Stimulated activated CD8-positive, alpha-beta memory T cell treated with anti-CD3 and anti-CD28 coated beads, Interleukin-7, amount 100 ng/mL, for 4 hours (primary cell): ENCODE data around the gene APOE.

Experiments used
- DNase-seq, 2 donors: peaks; one replicate each; pipeline ENCODE4 v3.0.0-alpha.2; 2020; ENCODE audit warnings: low read depth in 2 of 2

The APOE gene

DNA sequence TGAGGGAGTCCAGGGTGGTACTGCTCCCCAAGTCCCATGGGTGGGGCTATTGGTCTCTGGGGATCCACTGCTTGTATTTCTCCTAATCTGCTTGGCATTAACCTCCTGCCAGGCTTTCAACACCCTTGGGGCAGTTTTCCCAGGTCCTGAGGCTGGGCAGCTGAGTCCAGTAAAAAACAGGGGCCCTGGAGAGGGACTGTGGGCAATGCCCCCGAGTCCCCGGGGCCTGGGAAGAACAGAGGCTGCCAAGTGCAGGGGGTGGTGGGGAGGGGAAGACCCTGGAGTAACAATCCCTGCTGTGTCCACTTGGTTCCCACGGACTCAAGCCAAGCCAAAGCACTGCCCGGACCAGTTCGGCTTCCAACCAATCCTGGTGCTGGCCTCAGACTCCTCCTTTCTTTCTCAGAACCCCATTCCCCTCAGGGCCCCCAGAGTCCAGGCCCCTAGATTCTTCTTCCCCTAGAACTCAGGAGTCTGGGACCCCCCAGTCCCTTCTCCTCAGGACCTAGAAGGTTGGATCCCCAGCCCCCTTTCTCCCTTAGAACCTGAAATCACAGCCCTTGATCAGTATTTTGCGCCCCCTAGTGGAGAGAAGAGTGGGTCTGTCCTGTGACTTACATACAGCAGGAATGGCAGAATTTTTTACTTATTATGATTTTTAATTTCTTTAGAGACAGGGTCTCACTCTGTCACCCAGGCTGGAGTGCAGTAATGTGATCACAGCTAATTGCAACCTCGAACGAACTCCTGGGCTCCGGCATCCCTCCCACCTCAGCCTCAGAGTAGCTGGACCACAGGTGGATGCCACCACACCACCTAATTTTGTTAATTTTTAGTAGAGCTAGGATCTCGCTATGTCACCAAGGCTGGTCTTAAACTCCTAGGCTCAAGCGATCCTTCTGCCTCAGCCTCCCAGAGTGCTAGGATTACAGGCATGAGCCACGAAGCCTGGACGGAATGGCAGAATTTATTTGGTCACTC, 45.9 kb downstream of the APOE start:
- DNase-seq: peak; percentile 22 to 49

DNA sequence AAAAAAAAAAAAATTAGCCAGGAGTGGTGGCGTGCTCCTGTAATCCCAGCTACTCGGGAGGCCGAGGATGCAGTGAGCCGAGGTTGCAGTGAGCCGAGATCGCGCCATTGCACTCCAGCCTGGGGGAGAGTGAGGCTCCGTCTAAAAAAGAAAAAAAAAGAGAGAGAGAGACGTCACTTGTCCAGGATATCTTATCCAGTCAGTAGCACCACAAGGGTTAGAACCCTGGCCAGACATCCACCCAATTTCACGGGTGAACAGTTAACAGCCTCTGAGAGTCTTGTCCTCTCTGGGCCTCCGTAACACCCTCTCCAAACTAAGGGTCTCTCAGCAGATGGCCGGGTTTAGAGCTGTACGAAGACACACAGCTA, 48.7 kb downstream of the APOE start:
- DNase-seq: no peak

GRCh38 chr19:44954649-44955504, 49.3 kb downstream of the APOE start, which contains the start of gene CLPTM1:
Gene CLPTM1, plus strand, starts transcription at chr19:44955380. Its CDS starts 16 bp downstream, at chr19:44955396.
- peak; percentile 93 to 96 for DNase-seq

DNA sequence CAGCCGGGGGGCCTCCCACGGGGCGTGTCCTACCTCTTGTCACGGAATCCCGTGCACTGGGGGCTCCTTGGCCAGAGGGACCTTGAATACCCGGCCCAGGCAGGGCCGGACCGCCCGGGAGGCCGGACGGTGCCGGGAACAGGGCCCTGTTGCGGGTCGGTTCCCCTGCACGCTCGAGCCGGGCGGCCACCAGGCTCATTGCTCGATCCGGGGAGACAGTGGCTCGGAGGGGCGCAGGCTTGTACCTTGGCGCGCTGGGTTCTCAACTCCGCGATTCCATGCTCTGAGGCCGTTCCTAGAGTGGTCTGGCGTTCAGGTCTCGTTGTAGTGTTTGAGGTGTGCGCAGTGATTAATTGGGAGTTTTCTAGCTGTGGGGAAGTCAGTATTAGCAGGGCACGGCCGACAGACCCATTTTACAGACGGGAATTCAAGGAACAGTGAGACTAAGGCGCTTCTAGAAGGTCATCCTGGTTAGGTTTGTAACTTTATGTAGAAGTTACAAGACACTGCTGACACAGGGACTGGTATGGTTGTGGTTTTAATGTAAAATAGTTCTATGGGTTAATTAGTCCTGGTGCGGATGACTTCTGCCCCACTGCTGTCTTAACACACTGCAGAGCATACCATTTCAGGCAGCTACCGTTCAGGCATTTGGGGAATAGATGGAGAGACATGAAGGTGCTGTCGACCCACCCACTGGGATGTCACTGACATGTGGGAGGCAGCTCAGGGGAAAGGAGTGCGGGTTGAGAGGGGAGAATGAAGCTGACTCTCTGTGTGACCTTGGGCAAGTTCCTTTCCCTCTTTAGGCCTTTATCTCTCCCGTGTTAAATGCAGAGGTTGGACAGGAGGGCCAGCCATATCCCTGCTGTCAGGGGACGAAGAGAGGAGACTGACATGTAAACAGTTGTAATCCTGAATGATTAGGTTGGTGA, 50.2 kb downstream of the APOE start:
- DNase-seq: no peak

DNA sequence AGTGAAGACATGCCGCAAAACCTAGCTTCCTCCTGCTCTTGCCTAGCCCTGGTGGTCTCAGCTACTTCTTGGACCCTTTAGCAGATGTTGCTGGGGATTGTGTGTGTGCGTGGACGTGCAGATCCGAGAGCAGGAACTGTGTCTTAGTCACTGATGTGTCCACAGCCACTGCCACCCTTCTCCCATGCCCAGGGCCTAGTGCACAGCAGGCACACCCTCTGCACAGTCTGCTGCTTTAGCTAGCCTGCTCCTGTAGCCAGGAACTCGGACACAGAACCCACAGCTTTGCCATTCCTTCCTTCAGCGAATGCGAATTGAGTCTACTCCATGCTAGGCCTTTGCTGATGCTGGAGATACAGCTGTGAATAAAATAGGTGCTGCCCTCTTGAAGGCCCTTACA, 51.9 kb downstream of the APOE start:
- DNase-seq: no peak

- no peak for DNase-seq
These were observed 52.5 kb downstream of the APOE start for GRCh38 chr19:44958090-44958489.
